SK-N-DZ (cell line): Measurements from ENCODE around the gene HECA.
"Not testable (repeated sequence)": the region's sequence is repeated elsewhere in the genome, so short reads cannot be mapped to it uniquely, and the experiment has no call there.

ENCODE experiments used
- DNase-seq: peaks from one replicate; pipeline ENCODE4 v3.0.0-alpha.2; 2015; ENCODE audit warnings: low spot score

Gene HECA

DNA sequence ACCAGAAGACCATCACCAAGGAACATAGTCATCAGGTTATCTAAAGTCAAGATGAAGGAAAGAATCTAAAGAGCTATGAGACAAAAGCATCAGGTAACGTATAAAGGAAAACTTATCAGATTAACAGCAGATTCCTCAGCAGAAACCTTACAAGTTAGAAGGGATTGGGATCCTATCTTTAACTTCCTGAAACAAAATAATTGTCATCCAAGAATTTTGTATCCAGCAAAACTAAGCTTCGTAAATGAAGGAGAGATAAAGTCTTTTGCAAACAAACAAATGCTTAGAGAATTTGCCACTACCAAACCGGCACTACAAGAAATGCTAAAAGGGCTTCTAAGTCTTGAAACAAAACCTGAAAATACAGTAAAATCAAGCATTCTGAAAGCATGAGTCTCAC, 71.0 kb downstream of the HECA start:
- no peak for DNase-seq

DNA sequence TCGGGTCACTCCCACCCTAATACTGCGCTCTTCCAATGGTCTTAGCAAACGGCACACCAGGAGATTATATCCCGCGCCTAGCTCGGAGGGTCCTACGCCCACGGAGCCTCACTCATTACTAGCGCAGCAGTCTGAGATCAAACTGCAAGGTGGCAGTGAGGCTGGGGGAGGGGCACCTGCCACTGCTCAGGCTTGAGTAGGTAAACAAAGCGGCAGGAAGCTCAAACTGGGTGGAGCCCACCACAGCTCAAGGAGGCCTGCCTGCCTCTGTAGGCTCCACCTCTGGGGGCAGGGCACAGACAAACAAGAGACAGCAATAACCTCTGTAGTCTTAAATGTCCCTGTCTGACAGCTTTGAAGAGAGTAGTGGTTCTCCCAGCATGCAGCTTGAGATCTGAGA, 75.9 kb downstream of the HECA start:
- not testable (repeated sequence) for DNase-seq

DNA sequence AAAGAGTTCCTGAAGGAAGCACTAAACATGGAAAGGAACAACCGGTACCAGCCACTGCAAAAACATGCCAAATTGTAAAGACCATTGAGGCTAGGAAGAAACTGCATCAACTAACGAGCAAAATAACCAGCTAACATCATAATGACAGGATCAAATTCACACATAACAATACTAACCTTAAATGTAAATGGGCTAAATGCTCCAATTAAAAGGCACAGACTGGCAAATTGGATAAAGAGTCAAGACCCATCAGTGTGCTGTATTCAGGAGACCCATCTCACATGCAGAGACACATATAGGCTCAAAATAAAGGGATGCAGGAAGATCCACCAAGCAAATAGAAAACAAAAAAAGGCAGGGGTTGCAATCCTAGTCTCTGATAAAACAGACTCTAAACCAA, 77.6 kb downstream of the HECA start:
- not testable (repeated sequence) for DNase-seq

DNA sequence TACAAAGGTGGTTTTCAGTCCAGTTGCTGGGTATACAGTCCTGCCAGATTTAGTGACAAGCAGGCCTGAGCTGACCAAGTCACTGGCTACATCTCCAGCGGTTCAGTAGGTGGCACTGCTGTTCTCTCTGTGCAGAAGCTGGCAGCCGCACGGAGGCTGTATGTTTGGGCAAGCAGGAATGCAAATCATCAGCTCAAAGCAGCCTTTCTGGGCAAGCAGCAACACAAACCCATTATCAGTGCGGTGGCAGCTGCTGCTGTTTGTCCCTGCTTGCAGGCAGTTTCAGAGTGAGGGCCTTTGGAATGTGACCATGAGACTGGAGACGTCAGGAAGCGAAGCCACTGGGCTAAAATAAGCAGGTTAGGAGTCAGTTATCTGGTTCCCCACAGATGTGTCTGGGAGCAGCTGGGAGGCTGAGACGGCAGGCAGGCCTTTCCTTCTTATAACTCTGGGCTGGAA, 84.4 kb downstream of the HECA start:
- peak; percentile 78 for DNase-seq

DNA sequence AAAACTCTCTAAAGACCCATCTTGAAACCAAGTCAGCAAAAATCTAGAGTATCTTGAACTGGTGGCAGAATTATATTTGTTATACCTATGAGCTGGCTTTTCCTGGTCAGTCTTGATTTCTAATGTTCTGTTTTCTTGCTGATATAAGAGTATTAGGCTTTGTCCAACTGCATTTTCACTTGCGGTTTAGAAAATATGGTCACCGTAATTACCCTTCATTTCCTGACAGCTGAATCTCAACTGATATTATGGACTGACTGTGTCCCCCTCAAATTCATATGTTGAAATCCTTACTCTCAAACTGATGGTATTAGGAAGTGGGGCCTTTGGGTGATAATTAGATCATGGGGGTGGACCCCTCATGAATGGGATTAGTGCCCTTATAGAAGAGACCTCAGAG, 84.9 kb downstream of the HECA start:
- DNase-seq, result no peak

DNA sequence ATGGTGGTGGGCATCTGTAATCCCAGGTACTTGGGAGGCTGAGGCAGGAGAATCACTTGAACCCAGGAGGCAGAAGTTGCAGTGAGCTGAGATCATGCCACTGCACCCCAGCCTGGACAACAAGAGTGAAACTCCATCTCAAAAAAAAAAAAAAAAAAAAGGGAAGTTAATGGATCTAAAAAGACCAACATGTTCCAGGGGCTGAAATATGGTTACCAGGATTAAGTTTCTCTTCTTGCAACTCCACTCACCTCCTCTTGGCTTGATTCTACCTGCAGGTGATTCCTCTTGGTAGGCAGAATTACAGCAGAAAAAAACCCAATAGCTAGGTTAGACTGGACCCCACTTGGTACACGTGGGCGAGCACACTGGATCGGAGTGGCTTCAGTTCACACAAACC, 93.5 kb downstream of the HECA start:
- not testable (repeated sequence) for DNase-seq
